Esophagus (tissue), 2 donors: ENCODE measurements around the gene ADGRE2. TPM values are rescaled to one million over a fixed set of nuclear protein-coding genes. Genes with fewer than 3 reads are reported as not detected.
"Not testable (repeated sequence)": the region's sequence is repeated elsewhere in the genome, so short reads cannot be mapped to it uniquely, and the experiment has no call there.

ENCODE experiments used
- H3K27ac ChIP-seq, 2 donors: one replicate each; pipeline ENCODE4 v1.5.1; 2013; ENCODE audit warnings: low read depth in 2 of 2, mild to moderate bottlenecking in 2 of 2, inconsistent platforms in 1 of 2, low read length in 1 of 2, moderate library complexity in 1 of 2
- H3K27me3 ChIP-seq, 2 donors: one replicate each; pipeline ENCODE4 v1.6.1; 2013; ENCODE audit warnings: low read length in 2 of 2, control low read depth in 1 of 2, mild to moderate bottlenecking in 1 of 2; ENCODE audit not compliant: insufficient read depth in 2 of 2, control insufficient read depth in 1 of 2
- H3K36me3 ChIP-seq, 2 donors: one replicate each; pipeline ENCODE4 v1.6.1; 2013; ENCODE audit warnings: low read length in 1 of 2; ENCODE audit not compliant: control insufficient read depth in 2 of 2, insufficient read depth in 2 of 2
- H3K4me1 ChIP-seq, 2 donors: one replicate each; pipeline ENCODE4 v1.6.1; 2013; ENCODE audit warnings: low read length in 1 of 2; ENCODE audit not compliant: control insufficient read depth in 2 of 2, insufficient read depth in 2 of 2
- H3K4me3 ChIP-seq, 2 donors: one replicate each; pipeline ENCODE4 v1.5.1; 2013; ENCODE audit warnings: low read length in 2 of 2, mild to moderate bottlenecking in 2 of 2, low read depth in 1 of 2, moderate library complexity in 1 of 2
- H3K9me3 ChIP-seq, 2 donors: one replicate each; pipeline ENCODE4 v1.6.1; 2013; ENCODE audit warnings: mild to moderate bottlenecking in 2 of 2, low read depth in 1 of 2, low read length in 1 of 2, moderate library complexity in 1 of 2; ENCODE audit not compliant: control insufficient read depth in 2 of 2, insufficient read depth in 1 of 2
- WGBS, 2 donors: extraction: QIAGEN DNeasy Blood & Tissue Kit; methylation state at CpG; one replicate each; pipeline ENCODE4 v1.1.7; 2013; 5-methylcytosine and 5-hydroxymethylcytosine counted together
- polyA plus RNA-seq, 2 donors: library from polyadenylated mRNA; stranded (reverse); fragments of 200-250 nt; gene quantifications; one replicate each; pipeline ENCODE4 v1.2.3, GENCODE V29; 2013
- donor health status: healthy with polysubstance abuse.
- donor health status: Bipolar disorder and iron deficiency.

Gene ADGRE2
- polyA plus RNA-seq, 2 donors: 0.22 to 0.73 TPM

DNA sequence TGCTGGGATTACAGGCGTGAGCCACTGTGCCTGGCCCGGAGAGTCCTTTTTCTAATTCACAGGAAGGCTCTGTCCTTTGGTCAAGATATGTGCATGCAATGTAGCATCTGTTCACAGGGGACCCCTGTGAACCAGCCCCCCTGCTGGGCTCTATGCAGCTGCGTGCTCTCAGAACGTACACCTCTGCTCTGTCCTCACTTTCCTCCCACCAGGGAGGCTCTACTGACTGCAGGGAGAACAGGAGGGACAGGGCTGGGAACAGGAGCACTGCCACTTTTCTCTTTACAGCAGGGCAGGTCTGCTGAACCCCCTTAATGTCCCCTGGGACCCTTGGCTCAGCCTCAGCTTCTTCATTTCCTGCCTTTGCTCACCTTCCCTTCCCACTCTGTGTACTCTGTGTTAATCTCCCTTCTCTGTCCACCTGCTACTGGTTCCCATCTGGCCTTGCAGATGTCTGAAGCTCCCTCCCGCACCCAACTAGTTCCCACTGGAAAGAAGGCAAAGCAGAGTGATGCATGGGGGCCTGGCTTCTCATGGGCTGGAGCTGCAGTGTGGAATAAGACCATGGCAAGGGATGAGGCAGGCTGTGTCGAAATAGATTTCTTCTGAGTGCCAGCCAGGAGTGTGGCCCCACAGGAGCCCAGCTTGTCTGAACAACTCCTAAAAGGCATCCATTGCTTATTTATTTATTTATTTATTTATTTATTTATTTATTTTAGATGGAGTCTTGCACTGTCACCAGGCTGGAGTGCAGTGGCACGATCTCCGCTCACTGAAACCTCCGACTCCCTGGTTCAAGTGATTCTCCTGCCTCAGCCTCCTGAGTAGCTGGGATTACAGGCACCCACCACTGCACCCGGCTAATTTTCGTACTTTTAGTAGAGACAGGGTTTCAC is 7.2 kb downstream of the ADGRE2 start:
- H3K9me3 ChIP-seq: no peaks in the 10 kb centered on the region
- no peaks in the 10 kb centered on the region for H3K36me3 ChIP-seq
- H3K4me3 ChIP-seq: no peak overlapping the region
- H3K4me1 ChIP-seq: no peaks in the 10 kb centered on the region
- no peak overlapping the region for H3K27ac ChIP-seq
- 77 to 85% methylated on average over 11 of the region's 11 CpGs for WGBS, 2 donors
- no peaks in the 10 kb centered on the region for H3K27me3 ChIP-seq

GRCh38 chr19:14770136-14770535 is 8.2 kb downstream of the ADGRE2 start:
- Histone ChIP-seq H3K27me3 (no peaks in the 10 kb centered on the region), H3K36me3 (no peaks in the 10 kb centered on the region), H3K9me3 (no peaks in the 10 kb centered on the region), H3K4me1 (no peaks in the 10 kb centered on the region), H3K27ac (no peak overlapping the region), H3K4me3 (no peak overlapping the region)
- 74 to 81% methylated on average over 5 of the region's 5 CpGs for WGBS, 2 donors

- 78 to 91% methylated on average over 5 of the region's 5 CpGs for WGBS, 2 donors
- H3K27me3 ChIP-seq: no peaks in the 10 kb centered on the region
- H3K27ac ChIP-seq: no peak overlapping the region
- no peaks in the 10 kb centered on the region for H3K36me3 ChIP-seq
- no peaks in the 10 kb centered on the region for H3K9me3 ChIP-seq
- H3K4me3 ChIP-seq: no peak overlapping the region
- H3K4me1 ChIP-seq: no peaks in the 10 kb centered on the region
Observed at GRCh38 chr19:14769201-14769600, 9.2 kb downstream of the ADGRE2 start.

- Histone ChIP-seq H3K36me3 (no peaks in the 10 kb centered on the region), H3K9me3 (no peaks in the 10 kb centered on the region), H3K4me3 (no peak overlapping the region), H3K27me3 (no peaks in the 10 kb centered on the region), H3K27ac (no peak overlapping the region), H3K4me1 (no peaks in the 10 kb centered on the region)
- 79 to 91% methylated on average over 2 of the region's 2 CpGs for WGBS, 2 donors
Observed at GRCh38 chr19:14768001-14768400, 10.4 kb downstream of the ADGRE2 start.

DNA sequence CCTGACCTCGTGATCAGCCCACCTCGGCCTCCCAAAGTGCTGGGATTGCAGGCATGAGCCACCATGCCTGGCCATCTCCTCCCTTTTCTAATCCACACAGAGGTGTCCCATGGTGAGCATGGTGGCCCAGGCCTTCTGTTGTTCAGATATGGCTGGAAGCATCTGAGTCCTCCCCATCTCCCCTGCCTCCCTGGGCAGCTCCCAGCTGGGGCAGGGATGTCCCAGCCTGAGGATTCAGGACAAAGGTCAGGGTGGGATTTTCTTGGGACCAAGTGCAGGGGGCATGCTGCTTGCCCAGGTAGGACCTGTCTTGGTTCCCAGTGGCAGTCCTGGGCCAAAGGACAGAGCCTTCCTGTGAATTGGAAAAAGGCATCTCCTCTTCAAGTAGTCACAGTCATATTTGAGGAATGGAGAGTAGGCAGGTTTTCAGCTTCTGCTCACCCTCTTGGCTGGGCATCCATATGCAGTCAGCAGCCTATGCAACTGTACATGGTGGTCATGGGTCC is 10.8 kb downstream of the ADGRE2 start:
- no peaks in the 10 kb centered on the region for H3K36me3 ChIP-seq
- H3K27ac ChIP-seq: no peak overlapping the region
- no peaks in the 10 kb centered on the region for H3K27me3 ChIP-seq
- no peak overlapping the region for H3K4me3 ChIP-seq
- 74 to 84% methylated on average over 2 of the region's 2 CpGs for WGBS, 2 donors
- H3K4me1 ChIP-seq: no peaks in the 10 kb centered on the region
- H3K9me3 ChIP-seq: no peaks in the 10 kb centered on the region

DNA sequence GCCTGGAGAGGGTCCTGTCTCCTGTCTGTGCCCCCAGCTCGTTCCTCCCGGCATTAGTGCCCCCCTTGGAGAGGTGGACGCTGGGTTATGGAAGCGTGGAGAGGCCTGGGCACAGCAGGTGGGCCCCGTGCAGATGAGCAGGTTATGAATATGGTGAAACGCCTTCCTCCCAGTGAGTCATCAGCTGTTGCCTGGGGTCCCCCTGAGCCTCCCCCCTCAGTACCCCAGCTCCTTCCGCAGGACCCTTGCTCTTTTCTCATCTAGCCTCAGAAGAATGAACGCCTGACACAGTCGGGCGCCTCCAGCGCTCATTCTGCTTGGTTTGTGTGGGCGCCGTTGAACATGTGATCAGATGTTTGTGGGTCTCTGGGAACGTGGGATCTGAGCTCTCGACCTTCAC is 12.5 kb downstream of the ADGRE2 start:
- WGBS, 2 donors: 83 to 84% methylated on average over 15 of the region's 15 CpGs
- not testable (repeated sequence) for H3K4me3 ChIP-seq, H3K4me1 ChIP-seq

GRCh38 chr19:14765403-14765802 is 13.0 kb downstream of the ADGRE2 start:
- WGBS, 2 donors: 93 to 95% methylated on average over 5 to 9 of the region's 18 CpGs
- H3K4me1 ChIP-seq, H3K27me3 ChIP-seq, H3K27ac ChIP-seq, H3K4me3 ChIP-seq, H3K9me3 ChIP-seq, H3K36me3 ChIP-seq: not testable (repeated sequence)

More for the DNA sequence above, 12.5 kb downstream of the ADGRE2 start:
- H3K27me3 ChIP-seq, H3K27ac ChIP-seq, H3K36me3 ChIP-seq, H3K9me3 ChIP-seq: not testable (repeated sequence)

- H3K27me3 ChIP-seq: no peaks in the 10 kb centered on the region
- no peaks in the 10 kb centered on the region for H3K4me1 ChIP-seq
- 89 to 93% methylated on average over 9 of the region's 9 CpGs for WGBS, 2 donors
- no peak overlapping the region for H3K4me3 ChIP-seq
- no peaks in the 10 kb centered on the region for H3K36me3 ChIP-seq
- no peak overlapping the region for H3K27ac ChIP-seq
- H3K9me3 ChIP-seq: no peaks in the 10 kb centered on the region
Observed at GRCh38 chr19:14764401-14764800, 14.0 kb downstream of the ADGRE2 start.

DNA sequence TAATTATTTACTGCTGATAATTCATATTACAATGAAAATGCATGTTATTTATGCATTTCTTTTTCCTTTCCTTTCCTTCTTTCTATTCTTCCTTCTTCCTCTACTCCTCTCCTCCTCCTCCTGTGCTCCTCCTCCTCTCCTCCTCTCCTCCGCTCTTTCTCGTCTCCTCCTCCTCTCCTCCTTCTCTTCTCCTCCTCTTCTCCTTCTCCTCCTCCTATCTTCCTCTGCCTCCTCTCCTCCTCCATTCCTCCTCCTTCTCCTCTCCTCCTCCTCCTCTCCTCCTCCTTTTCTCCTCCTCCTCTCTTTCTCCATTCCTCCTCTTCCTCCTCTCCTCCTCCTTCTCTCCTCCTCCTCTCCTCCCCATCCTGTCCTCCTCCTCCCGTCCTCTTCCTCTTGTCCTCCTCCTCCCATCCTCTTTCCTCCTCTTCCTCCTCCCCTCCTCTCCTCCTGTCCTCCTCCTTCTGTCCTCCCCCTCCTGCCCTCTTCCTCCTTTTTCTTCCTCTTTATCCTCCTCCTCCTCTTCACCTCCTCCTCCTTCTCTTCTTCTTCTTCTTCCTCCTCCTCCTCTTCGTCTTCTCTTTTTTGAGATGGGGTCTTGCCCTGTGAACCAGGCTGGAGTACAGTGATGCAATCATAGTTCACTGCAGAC is 14.7 kb downstream of the ADGRE2 start:
- no peaks in the 10 kb centered on the region for H3K36me3 ChIP-seq
- H3K9me3 ChIP-seq: no peaks in the 10 kb centered on the region
- H3K4me3 ChIP-seq: no peak overlapping the region
- H3K27me3 ChIP-seq: no peaks in the 10 kb centered on the region
- no peak overlapping the region for H3K27ac ChIP-seq
- H3K4me1 ChIP-seq: no peaks in the 10 kb centered on the region
- 72 to 73% methylated on average over 4 of the region's 4 CpGs for WGBS, 2 donors
